ENCODE results near the gene SYNJ1.

The SYNJ1 gene

DNA sequence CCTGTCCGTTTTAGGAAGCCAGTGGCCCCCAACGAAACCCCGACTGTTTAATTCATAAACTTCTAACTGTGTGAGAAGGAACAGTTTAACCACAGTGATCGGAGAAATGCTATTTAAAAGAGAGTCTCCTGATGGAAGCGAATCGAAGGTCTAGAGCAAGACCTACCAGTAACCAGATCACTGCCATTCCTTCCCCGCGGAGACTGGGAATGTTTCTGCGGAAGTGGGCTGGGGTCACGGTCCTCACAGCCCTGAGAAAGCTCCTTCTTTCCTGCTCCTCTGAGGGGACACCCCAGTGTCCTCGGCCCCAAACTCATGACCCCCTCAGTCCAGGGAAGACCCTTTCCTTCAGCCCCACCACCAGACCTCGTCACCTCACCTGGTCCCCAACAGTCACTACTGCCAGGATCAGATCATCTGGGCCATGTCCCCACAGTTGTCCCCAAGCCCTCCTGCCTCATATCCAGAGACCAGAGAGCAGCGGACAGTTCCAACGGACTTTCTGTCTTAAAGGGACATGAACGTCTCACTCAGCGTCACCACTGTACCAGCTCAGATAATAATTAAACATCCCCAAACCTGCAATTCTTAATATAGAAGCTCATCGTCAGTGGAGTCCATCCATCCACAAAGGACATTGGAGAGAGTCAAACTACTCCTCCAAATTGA is 142.6 kb downstream of the SYNJ1 start, which contains the start of gene TCP10L:
Gene TCP10L (minus strand): TSS at position 482 of the 669 bp plus-strand sequence. CDS start 1,219 bp downstream, outside the sequence.
- H3K4me3 ChIP-seq (ENCODE audit: low read depth, low read length) = no peak within 1 kb of the TSS
- TF ChIP-seq, protein P1, sequence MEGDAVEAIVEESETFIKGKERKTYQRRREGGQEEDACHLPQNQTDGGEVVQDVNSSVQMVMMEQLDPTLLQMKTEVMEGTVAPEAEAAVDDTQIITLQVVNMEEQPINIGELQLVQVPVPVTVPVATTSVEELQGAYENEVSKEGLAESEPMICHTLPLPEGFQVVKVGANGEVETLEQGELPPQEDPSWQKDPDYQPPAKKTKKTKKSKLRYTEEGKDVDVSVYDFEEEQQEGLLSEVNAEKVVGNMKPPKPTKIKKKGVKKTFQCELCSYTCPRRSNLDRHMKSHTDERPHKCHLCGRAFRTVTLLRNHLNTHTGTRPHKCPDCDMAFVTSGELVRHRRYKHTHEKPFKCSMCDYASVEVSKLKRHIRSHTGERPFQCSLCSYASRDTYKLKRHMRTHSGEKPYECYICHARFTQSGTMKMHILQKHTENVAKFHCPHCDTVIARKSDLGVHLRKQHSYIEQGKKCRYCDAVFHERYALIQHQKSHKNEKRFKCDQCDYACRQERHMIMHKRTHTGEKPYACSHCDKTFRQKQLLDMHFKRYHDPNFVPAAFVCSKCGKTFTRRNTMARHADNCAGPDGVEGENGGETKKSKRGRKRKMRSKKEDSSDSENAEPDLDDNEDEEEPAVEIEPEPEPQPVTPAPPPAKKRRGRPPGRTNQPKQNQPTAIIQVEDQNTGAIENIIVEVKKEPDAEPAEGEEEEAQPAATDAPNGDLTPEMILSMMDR (IDR thresholded peaks at IDR 0.05; ENCODE audit: borderline replicate concordance, insufficient read depth, low read depth, low read length) = no peak

- no peak overlapping the region for H3K4me3 ChIP-seq (ENCODE audit: low read depth, low read length)
- TF ChIP-seq, protein P1 (IDR thresholded peaks at IDR 0.05; ENCODE audit: borderline replicate concordance, insufficient read depth, low read depth, low read length) = no peak
Observed at GRCh38 chr21:32584472-32584871, 143.3 kb downstream of the SYNJ1 start.

GRCh38 chr21:32581732-32582131 is 146.1 kb downstream of the SYNJ1 start:
- no peak overlapping the region for H3K4me3 ChIP-seq (ENCODE audit: low read depth, low read length)
- TF ChIP-seq, protein P1 (IDR thresholded peaks at IDR 0.05; ENCODE audit: borderline replicate concordance, insufficient read depth, low read depth, low read length) = no peak

GRCh38 chr21:32580949-32581348 is 146.9 kb downstream of the SYNJ1 start:
- H3K4me3 ChIP-seq (ENCODE audit: low read depth, low read length) = no peak overlapping the region
- TF ChIP-seq, protein P1 (IDR thresholded peaks at IDR 0.05; ENCODE audit: borderline replicate concordance, insufficient read depth, low read depth, low read length) = no peak
